Effector memory CD4-positive, alpha-beta T cell (primary cell): ENCODE measurements around the gene SLC44A1.
A peak's percentile ranks its signal among the peaks of the same experiment; 100 is the strongest.

Experiments used
- DNase-seq, 3 donors: peaks; one replicate each; pipeline ENCODE4 v3.0.0-alpha.2; 2020
- H3K27ac ChIP-seq: 2 replicates; pipeline ENCODE4 v1.7.0; 2013; ENCODE audit warnings: mild to moderate bottlenecking, low read length, moderate library complexity; ENCODE audit not compliant: insufficient read depth, poor library complexity, severe bottlenecking
- H3K27me3 ChIP-seq: replicated peaks from 2 replicates; pipeline ENCODE4 v1.7.0; 2013; ENCODE audit warnings: mild to moderate bottlenecking, low read length; ENCODE audit not compliant: insufficient read depth, control insufficient read depth, poor library complexity, severe bottlenecking
- H3K36me3 ChIP-seq: 2 replicates; pipeline ENCODE4 v1.7.0; 2013; ENCODE audit warnings: mild to moderate bottlenecking, low read length, moderate library complexity; ENCODE audit not compliant: control insufficient read depth, insufficient read depth
- H3K4me1 ChIP-seq: 2 replicates; pipeline ENCODE4 v1.7.0; 2013; ENCODE audit warnings: low read length, mild to moderate bottlenecking; ENCODE audit not compliant: control insufficient read depth, insufficient read depth, poor library complexity, severe bottlenecking
- H3K4me3 ChIP-seq: 2 replicates; pipeline ENCODE4 v1.7.0; 2013; ENCODE audit warnings: low read length, low read depth, mild to moderate bottlenecking; ENCODE audit not compliant: insufficient read depth, poor library complexity, severe bottlenecking
- H3K9me3 ChIP-seq: 2 replicates; pipeline ENCODE4 v1.7.0; 2013; ENCODE audit warnings: mild to moderate bottlenecking, low read length, moderate library complexity; ENCODE audit not compliant: control insufficient read depth
- total RNA-seq, 3 donors: gene quantifications; one replicate each; lab custom pipeline; 2026; lab: John Stamatoyannopoulos, UW

The SLC44A1 gene
- 23.3 to 29.7 (median 26.3) reads per million in 3 donors for total RNA-seq

GRCh38 chr9:105244003-105244733, at the start of gene SLC44A1:
Gene SLC44A1 (plus strand): TSS chr9:105244651. CDS start chr9:105244869, 218 bp downstream.
- peak within 1 kb of the TSS; percentile 76 for H3K4me3 ChIP-seq
- no peaks in the 10 kb centered on the region for H3K36me3 ChIP-seq
- peaks cover 14% of the 10 kb centered on the region for H3K4me1 ChIP-seq
- H3K27ac ChIP-seq: peak within 1 kb of the TSS; percentile 66
- H3K9me3 ChIP-seq: no peaks in the 10 kb centered on the region
- no peaks in the 10 kb centered on the region for H3K27me3 ChIP-seq
- DNase-seq: peak; percentile 83 to 87 (median 87)

GRCh38 chr9:105195259-105195658, 49.2 kb upstream of the SLC44A1 start:
- H3K4me3 ChIP-seq: no peak overlapping the region
- no peak for DNase-seq
- no peaks in the 10 kb centered on the region for H3K4me1 ChIP-seq
- H3K36me3 ChIP-seq: no peaks in the 10 kb centered on the region
- H3K27me3 ChIP-seq: no peaks in the 10 kb centered on the region
- H3K27ac ChIP-seq: no peak overlapping the region
- no peaks in the 10 kb centered on the region for H3K9me3 ChIP-seq

GRCh38 chr9:105198023-105198422, 46.4 kb upstream of the SLC44A1 start:
- DNase-seq: no peak
- Histone ChIP-seq H3K9me3 (no peaks in the 10 kb centered on the region), H3K36me3 (no peaks in the 10 kb centered on the region), H3K4me1 (no peaks in the 10 kb centered on the region), H3K4me3 (no peak overlapping the region), H3K27ac (no peak overlapping the region), H3K27me3 (no peaks in the 10 kb centered on the region)

DNA sequence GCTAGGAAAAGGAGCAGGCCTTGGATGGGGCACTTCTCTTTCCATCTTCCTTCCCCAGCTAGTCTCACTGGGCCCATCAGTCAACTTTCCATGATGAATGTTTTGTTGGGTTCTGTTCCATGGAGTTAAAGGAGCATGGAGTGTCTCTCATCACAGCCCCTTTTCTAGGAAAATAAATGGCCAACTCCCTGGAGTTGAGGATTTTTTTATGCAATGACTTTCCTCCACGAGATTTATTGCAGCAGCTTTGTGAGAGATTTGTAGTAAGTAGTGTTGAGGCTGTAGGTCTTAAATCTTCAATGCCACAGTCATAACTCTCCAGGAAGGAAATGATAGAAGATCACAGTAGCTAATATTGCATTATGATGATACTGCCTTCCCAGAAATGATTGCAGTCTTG, 45.6 kb upstream of the SLC44A1 start:
- H3K27me3 ChIP-seq: no peaks in the 10 kb centered on the region
- H3K4me3 ChIP-seq: no peak overlapping the region
- no peaks in the 10 kb centered on the region for H3K9me3 ChIP-seq
- H3K4me1 ChIP-seq: no peaks in the 10 kb centered on the region
- no peak overlapping the region for H3K27ac ChIP-seq
- no peaks in the 10 kb centered on the region for H3K36me3 ChIP-seq
- DNase-seq: no peak

DNA sequence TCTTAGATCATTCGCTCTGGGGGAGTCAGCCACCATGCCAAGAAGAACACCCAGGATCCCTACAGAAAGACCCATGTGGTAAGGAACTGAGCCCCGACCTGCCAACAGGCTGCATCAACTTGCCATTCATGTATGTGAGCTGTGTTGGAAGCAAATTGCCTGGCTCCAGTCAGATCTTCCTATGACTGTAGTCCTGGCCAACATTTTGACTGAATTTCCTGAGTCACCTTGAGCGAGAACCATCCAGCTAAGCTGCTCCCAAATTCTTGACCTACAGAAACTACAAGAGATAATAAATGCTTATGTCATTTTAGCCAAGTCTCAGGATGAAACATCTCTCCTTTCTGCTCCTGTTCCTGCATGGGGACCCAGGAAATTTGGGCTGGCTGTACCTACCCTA, 40.0 kb upstream of the SLC44A1 start:
- Histone ChIP-seq H3K4me1 (no peaks in the 10 kb centered on the region), H3K9me3 (no peaks in the 10 kb centered on the region), H3K27me3 (no peaks in the 10 kb centered on the region), H3K27ac (no peak overlapping the region), H3K4me3 (no peak overlapping the region), H3K36me3 (no peaks in the 10 kb centered on the region)
- no peak for DNase-seq

DNA sequence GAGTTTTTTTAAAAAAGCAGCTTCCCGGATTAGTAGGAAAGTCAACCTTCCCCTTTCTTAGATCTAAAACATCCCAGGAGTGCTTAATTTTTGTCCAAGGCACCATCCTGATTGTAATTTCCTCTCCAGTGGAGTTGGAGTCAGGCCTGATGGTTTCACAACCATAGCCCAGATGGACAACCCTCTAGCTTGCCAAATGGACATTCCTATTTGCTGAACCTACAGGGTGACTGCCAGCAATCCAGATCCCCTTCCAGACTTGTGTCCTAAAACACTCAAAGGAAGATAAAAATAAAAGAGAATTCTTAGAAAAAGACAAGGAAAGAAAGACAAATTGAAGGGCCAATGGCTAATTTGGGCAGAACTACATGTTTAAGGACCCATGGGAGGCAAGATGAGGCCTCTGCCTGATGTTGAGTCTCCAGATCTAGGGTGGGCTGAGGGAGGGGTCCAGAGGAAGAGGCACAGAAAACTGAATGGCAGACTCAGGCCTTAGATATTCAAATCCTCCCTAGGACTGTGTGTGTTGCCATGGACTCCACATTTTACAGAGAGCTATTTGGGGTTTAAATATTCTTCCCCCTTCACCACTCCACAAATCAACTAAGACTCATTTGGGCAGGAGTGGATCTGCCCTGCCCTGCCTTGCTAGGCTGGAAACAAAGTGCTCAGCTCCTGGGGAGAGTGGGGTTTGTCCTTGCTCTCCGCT, 38.5 kb upstream of the SLC44A1 start:
- H3K27ac ChIP-seq: no peak overlapping the region
- H3K4me3 ChIP-seq: no peak overlapping the region
- DNase-seq: no peak

GRCh38 chr9:105206496-105206820, 38.0 kb upstream of the SLC44A1 start:
- H3K27ac ChIP-seq: no peak overlapping the region
- H3K4me1 ChIP-seq: no peaks in the 10 kb centered on the region
- no peaks in the 10 kb centered on the region for H3K36me3 ChIP-seq
- no peaks in the 10 kb centered on the region for H3K27me3 ChIP-seq
- no peak overlapping the region for H3K4me3 ChIP-seq
- no peak for DNase-seq
- no peaks in the 10 kb centered on the region for H3K9me3 ChIP-seq

More for the DNA sequence above, 38.5 kb upstream of the SLC44A1 start:
- Histone ChIP-seq H3K36me3 (no peaks in the 10 kb centered on the region), H3K9me3 (no peaks in the 10 kb centered on the region), H3K27me3 (no peaks in the 10 kb centered on the region), H3K4me1 (no peaks in the 10 kb centered on the region)

- Histone ChIP-seq H3K27me3 (no peaks in the 10 kb centered on the region), H3K27ac (no peak overlapping the region), H3K36me3 (no peaks in the 10 kb centered on the region), H3K4me1 (no peaks in the 10 kb centered on the region), H3K4me3 (no peak overlapping the region), H3K9me3 (no peaks in the 10 kb centered on the region)
- DNase-seq: no peak
Observed at GRCh38 chr9:105206821-105207699, 37.4 kb upstream of the SLC44A1 start.

- no peaks in the 10 kb centered on the region for H3K4me1 ChIP-seq
- no peaks in the 10 kb centered on the region for H3K9me3 ChIP-seq
- no peaks in the 10 kb centered on the region for H3K36me3 ChIP-seq
- no peak overlapping the region for H3K4me3 ChIP-seq
- H3K27me3 ChIP-seq: no peaks in the 10 kb centered on the region
- H3K27ac ChIP-seq: no peak overlapping the region
- DNase-seq: no peak
Observed at GRCh38 chr9:105216440-105217178, 27.8 kb upstream of the SLC44A1 start.
